ENCODE results near the gene AUNIP.

AUNIP gene, protein sequence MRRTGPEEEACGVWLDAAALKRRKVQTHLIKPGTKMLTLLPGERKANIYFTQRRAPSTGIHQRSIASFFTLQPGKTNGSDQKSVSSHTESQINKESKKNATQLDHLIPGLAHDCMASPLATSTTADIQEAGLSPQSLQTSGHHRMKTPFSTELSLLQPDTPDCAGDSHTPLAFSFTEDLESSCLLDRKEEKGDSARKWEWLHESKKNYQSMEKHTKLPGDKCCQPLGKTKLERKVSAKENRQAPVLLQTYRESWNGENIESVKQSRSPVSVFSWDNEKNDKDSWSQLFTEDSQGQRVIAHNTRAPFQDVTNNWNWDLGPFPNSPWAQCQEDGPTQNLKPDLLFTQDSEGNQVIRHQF

DNA sequence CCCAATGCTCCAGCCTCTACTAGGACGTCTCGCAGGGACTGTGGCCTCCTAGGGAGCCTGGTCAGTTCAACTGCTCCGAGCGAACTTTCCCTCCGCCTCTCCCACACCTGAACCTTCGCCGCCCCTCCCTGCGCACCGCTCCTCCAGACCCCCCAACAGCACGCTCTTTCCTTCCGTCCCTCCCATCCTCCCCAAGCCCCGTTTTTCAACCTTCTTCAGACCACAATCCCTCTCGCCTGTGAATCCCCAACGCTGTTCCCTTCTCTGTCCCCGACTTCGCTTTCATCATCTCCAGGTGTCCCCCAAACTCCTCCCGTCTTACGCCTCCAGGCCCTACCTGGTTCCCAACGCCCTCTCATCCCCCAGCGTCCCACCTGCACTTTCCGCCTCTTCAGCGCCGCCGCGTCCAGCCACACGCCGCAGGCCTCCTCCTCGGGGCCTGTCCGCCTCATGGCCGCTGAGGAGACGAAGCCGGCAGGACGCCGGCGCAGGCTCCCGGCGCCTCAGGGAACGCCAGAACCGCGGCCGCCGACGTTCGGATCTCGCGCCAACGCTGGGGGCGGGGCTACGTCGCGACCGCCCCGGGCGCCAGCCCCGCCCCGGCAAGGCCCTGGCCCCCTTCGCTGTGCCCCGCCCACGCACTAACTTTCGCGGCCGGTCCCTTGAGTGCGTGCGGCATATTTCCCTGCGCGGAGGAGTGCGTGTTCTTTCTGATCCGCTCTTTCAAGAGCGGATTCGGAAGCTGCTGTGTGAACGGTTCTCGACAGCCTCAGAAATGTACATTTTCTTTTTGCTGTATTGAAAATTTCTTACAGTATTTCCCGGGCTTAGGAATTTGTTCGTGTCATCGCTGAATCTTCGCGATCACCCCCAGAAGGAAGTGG lies at the start of gene AUNIP:
Gene AUNIP (minus strand): TSS at position 552 of the 884 bp plus-strand sequence. CDS start 100 bp downstream, at position 452.
- Histone ChIP-seq H3K27ac (peak within 1 kb of the TSS; percentile 70), H3K36me3 (peaks cover 14% of the 10 kb centered on the region), H3K27me3 (ENCODE audit: insufficient read depth, low read depth, severe bottlenecking) (no peaks in the 10 kb centered on the region), H3K9me3 (ENCODE audit: severe bottlenecking) (no peaks in the 10 kb centered on the region), H3K4me3 (ENCODE audit: low read depth, low read length) (peak within 1 kb of the TSS; percentile 85)
- TF ChIP-seq, protein P1, sequence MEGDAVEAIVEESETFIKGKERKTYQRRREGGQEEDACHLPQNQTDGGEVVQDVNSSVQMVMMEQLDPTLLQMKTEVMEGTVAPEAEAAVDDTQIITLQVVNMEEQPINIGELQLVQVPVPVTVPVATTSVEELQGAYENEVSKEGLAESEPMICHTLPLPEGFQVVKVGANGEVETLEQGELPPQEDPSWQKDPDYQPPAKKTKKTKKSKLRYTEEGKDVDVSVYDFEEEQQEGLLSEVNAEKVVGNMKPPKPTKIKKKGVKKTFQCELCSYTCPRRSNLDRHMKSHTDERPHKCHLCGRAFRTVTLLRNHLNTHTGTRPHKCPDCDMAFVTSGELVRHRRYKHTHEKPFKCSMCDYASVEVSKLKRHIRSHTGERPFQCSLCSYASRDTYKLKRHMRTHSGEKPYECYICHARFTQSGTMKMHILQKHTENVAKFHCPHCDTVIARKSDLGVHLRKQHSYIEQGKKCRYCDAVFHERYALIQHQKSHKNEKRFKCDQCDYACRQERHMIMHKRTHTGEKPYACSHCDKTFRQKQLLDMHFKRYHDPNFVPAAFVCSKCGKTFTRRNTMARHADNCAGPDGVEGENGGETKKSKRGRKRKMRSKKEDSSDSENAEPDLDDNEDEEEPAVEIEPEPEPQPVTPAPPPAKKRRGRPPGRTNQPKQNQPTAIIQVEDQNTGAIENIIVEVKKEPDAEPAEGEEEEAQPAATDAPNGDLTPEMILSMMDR (IDR thresholded peaks at IDR 0.05; ENCODE audit: low read depth, low read length), result no peak
- peak; percentile 84 for DNase-seq

GRCh38 chr1:25909040-25909439 lies 49.8 kb upstream of the AUNIP start:
- Histone ChIP-seq H3K27me3 (ENCODE audit: insufficient read depth, low read depth, severe bottlenecking) (no peaks in the 10 kb centered on the region), H3K4me3 (ENCODE audit: low read depth, low read length) (no peak overlapping the region), H3K27ac (no peak overlapping the region), H3K9me3 (ENCODE audit: severe bottlenecking) (no peaks in the 10 kb centered on the region), H3K36me3 (peaks cover 18% of the 10 kb centered on the region)
- no peak for DNase-seq
- TF ChIP-seq, protein P1 (IDR thresholded peaks at IDR 0.05; ENCODE audit: low read depth, low read length), result no peak

- TF ChIP-seq, protein P1 (IDR thresholded peaks at IDR 0.05; ENCODE audit: low read depth, low read length), result no peak
- DNase-seq, result no peak
- Histone ChIP-seq H3K27me3 (ENCODE audit: insufficient read depth, low read depth, severe bottlenecking) (no peaks in the 10 kb centered on the region), H3K4me3 (ENCODE audit: low read depth, low read length) (no peak overlapping the region), H3K36me3 (peaks cover 27% of the 10 kb centered on the region), H3K9me3 (ENCODE audit: severe bottlenecking) (no peaks in the 10 kb centered on the region), H3K27ac (peak overlapping the region; percentile 100)
These were observed 48.9 kb upstream of the AUNIP start for GRCh38 chr1:25908161-25908560.

DNA sequence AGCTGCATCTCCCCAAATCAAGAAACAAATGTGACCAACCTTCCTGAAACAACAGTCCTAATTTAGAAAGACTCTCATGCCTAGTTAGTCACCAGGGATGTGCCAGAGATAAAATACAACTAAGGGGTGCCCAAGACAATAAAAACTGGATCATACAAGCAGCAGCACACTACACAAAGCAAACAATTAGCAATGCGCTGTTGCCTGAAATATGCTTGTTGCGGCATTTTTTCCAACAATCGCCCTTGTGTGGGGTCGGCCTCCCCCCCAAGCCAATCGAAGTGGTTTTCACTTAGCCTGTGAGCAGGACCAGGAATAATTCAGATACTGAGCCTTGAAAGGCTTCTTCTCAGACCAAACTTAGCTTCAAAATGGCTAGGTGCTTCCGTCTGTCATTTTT lies 48.3 kb upstream of the AUNIP start:
- Histone ChIP-seq H3K36me3 (peaks cover 32% of the 10 kb centered on the region), H3K4me3 (ENCODE audit: low read depth, low read length) (no peak overlapping the region), H3K9me3 (ENCODE audit: severe bottlenecking) (no peaks in the 10 kb centered on the region), H3K27ac (peak overlapping the region; percentile 100), H3K27me3 (ENCODE audit: insufficient read depth, low read depth, severe bottlenecking) (no peaks in the 10 kb centered on the region)
- TF ChIP-seq, protein P1 (IDR thresholded peaks at IDR 0.05; ENCODE audit: low read depth, low read length), result no peak
- no peak for DNase-seq

DNA sequence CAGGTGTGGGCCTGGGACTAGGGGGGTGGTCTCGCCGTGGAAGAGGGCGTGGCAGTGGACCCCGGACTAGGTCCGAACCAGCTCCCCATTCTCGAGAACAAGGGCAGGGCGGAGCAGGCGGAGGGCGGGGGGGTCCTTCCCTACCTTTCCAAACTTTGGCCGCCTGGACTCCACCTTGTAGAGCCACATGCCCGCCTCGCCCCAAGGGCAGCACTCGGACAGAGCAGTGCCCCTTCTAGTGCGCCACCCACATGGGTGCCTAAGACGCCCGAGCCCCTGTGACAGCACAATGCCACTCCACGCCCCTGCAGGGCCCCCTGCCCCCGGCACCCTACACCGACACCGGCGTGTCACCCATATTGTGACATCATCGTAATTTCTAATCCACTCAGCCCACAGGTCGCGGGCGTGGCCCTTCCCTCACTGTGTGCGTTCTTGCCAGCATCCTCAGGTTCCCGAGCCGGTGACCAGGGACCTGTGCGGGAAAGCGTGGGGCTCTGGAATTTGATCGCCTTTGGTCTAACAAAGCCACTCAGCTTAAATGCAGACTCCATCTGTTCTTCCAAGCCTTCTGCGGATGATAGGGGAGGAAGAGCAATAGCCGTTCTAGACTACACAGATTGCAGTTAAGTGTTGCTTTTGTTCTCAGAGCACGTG lies 47.5 kb upstream of the AUNIP start:
- peak overlapping the region; percentile 100 for H3K27ac ChIP-seq
- DNase-seq, result peak; percentile 96

More for the DNA sequence above, 47.5 kb upstream of the AUNIP start:
- TF ChIP-seq, protein P1 (IDR thresholded peaks at IDR 0.05; ENCODE audit: low read depth, low read length), result no peak
- peak overlapping the region; percentile 99 for H3K4me3 ChIP-seq (ENCODE audit: low read depth, low read length)
- H3K27me3 ChIP-seq (ENCODE audit: insufficient read depth, low read depth, severe bottlenecking), result no peaks in the 10 kb centered on the region
- H3K36me3 ChIP-seq, result peaks cover 41% of the 10 kb centered on the region
- no peaks in the 10 kb centered on the region for H3K9me3 ChIP-seq (ENCODE audit: severe bottlenecking)
